WTC11 (cell line): ENCODE results near the gene NAV2. TPM values are rescaled to one million over a fixed set of nuclear protein-coding genes. Genes with fewer than 3 reads are reported as not detected.

Experiments used
- ATAC-seq: fragments of 200-7000 bp; cut with Tn5 transposase; 2 replicates; pipeline ENCODE4 v1.10.0; 2021; ENCODE audit warnings: mild to moderate bottlenecking, moderate library complexity
- CTCF ChIA-PET: fragments of 300-600 bp; sonication (Branson Sonifier 250); formaldehyde crosslinking; loops from one replicate; lab custom pipeline; 2021; ENCODE audit warnings: antibody characterized with exemption; lab: Charles Lee
- POLR2A ChIA-PET: fragments of 350-600 bp; sonication (Branson Sonifier 250); formaldehyde crosslinking; loops from one replicate; lab custom pipeline; 2021; ENCODE audit warnings: antibody characterized with exemption; lab: Charles Lee
- DNase-seq: peaks from one replicate; pipeline ENCODE4 v3.0.0; 2021; ENCODE audit warnings: low spot score
- H3K27ac Mint-ChIP-seq: 2 replicates; pipeline ENCODE4 v1.8.0; 2021; ENCODE audit warnings: mixed read lengths
- H3K27me3 Mint-ChIP-seq: 2 replicates; pipeline ENCODE4 v1.8.0; 2021; ENCODE audit warnings: low read depth, mild to moderate bottlenecking, moderate library complexity, mixed read lengths
- H3K36me3 Mint-ChIP-seq: 2 replicates; pipeline ENCODE4 v1.8.0; 2021; ENCODE audit warnings: mixed read lengths
- H3K4me1 Mint-ChIP-seq: 2 replicates; pipeline ENCODE4 v1.8.0; 2022; ENCODE audit warnings: mixed read lengths
- H3K4me3 Mint-ChIP-seq: 2 replicates; pipeline ENCODE4 v1.8.0; 2021; ENCODE audit warnings: mild to moderate bottlenecking, moderate library complexity, mixed read lengths
- H3K9me3 Mint-ChIP-seq: 2 replicates; pipeline ENCODE4 v1.8.0; 2021; ENCODE audit warnings: mixed read lengths
- ARID4B ChIP-seq: sonication (generic); formaldehyde crosslinking; IDR thresholded peaks from 2 replicates; pipeline ENCODE4 v1.8.0; 2023; ENCODE audit warnings: missing genetic modification reagents, mild to moderate bottlenecking, borderline replicate concordance
- CREB1 ChIP-seq: sonication (generic); formaldehyde crosslinking; IDR thresholded peaks from 2 replicates; pipeline ENCODE4 v1.8.0; 2023; ENCODE audit warnings: mild to moderate bottlenecking, missing genetic modification reagents
- E2F5 ChIP-seq: sonication (generic); formaldehyde crosslinking; IDR thresholded peaks from 2 replicates; pipeline ENCODE4 v1.8.1; 2022; ENCODE audit warnings: mild to moderate bottlenecking, moderate library complexity, missing genetic modification reagents
- ESRRA ChIP-seq: sonication (generic); formaldehyde crosslinking; IDR thresholded peaks from 2 replicates; pipeline ENCODE4 v1.8.1; 2022; ENCODE audit warnings: mild to moderate bottlenecking, missing genetic modification reagents, borderline replicate concordance
- FOXK1 ChIP-seq: sonication (generic); formaldehyde crosslinking; IDR thresholded peaks from 2 replicates; pipeline ENCODE4 v1.8.0; 2022; ENCODE audit warnings: mild to moderate bottlenecking, moderate library complexity, missing genetic modification reagents
- HMGA2 ChIP-seq: fragments of 250-450 bp; sonication (Bioruptor Pico); IDR thresholded peaks from 2 replicates; pipeline ENCODE4 v1.4.0; 2021; ENCODE audit warnings: mild to moderate bottlenecking, moderate library complexity
- NR1H2 ChIP-seq: sonication (generic); formaldehyde crosslinking; IDR thresholded peaks from 2 replicates; pipeline ENCODE4 v1.9.0; 2021; ENCODE audit warnings: mild to moderate bottlenecking, moderate library complexity, missing genetic modification reagents
- TEAD1 ChIP-seq: sonication (generic); formaldehyde crosslinking; IDR thresholded peaks from 2 replicates; pipeline ENCODE4 v1.8.0; 2022; ENCODE audit warnings: mild to moderate bottlenecking, missing genetic modification reagents
- ZNF219 ChIP-seq: sonication (generic); formaldehyde crosslinking; IDR thresholded peaks from 2 replicates; pipeline ENCODE4 v1.8.0; 2023; ENCODE audit warnings: missing genetic modification reagents, mild to moderate bottlenecking, borderline replicate concordance
- ZNF281 ChIP-seq: sonication (generic); formaldehyde crosslinking; IDR thresholded peaks from 2 replicates; pipeline ENCODE4 v1.8.0; 2023; ENCODE audit warnings: mild to moderate bottlenecking, missing genetic modification reagents
- ZNF423 ChIP-seq: fragments of 250-450 bp; sonication (Bioruptor Pico); IDR thresholded peaks from 2 replicates; pipeline ENCODE4 v2.1.2; 2022; ENCODE audit warnings: mild to moderate bottlenecking, moderate library complexity
- ZSCAN18 ChIP-seq: fragments of 250-450 bp; sonication (Bioruptor Pico); IDR thresholded peaks from 2 replicates; pipeline ENCODE4 v2.1.2; 2022; ENCODE audit warnings: mild to moderate bottlenecking, moderate library complexity
- total RNA-seq: library from RNA; stranded (reverse); gene quantifications from 3 replicates; pipeline ENCODE4 v1.2.3, GENCODE V29; 2021
- TF ChIP-seq, protein P1 (sequence below): sonication (generic); formaldehyde crosslinking; IDR thresholded peaks from 2 replicates; pipeline ENCODE4 v1.8.0; 2022; ENCODE audit warnings: mild to moderate bottlenecking, missing genetic modification reagents
- TF ChIP-seq, protein P2 (sequence below): sonication (generic); formaldehyde crosslinking; IDR thresholded peaks from 2 replicates; pipeline ENCODE4 v1.8.0; 2022; ENCODE audit warnings: mild to moderate bottlenecking, missing genetic modification reagents
- TF ChIP-seq, protein P3 (sequence below): fragments of 200-600 bp; IDR thresholded peaks from 2 replicates; pipeline ENCODE4 v1.8.0; 2022; ENCODE audit warnings: antibody characterized with exemption
- TF ChIP-seq, protein P4 (sequence below): sonication (generic); formaldehyde crosslinking; IDR thresholded peaks from 2 replicates; pipeline ENCODE4 v1.8.0; 2023; ENCODE audit warnings: missing genetic modification reagents
- TF ChIP-seq, protein P5 (sequence below): fragments of 250-450 bp; sonication (Bioruptor Pico); conservative IDR thresholded peaks from 2 replicates; pipeline ENCODE4 v1.9.0; 2021; ENCODE audit warnings: mild to moderate bottlenecking

The NAV2 gene
- total RNA-seq, 1 experiment from 2014 or later: 42.8 TPM

DNA sequence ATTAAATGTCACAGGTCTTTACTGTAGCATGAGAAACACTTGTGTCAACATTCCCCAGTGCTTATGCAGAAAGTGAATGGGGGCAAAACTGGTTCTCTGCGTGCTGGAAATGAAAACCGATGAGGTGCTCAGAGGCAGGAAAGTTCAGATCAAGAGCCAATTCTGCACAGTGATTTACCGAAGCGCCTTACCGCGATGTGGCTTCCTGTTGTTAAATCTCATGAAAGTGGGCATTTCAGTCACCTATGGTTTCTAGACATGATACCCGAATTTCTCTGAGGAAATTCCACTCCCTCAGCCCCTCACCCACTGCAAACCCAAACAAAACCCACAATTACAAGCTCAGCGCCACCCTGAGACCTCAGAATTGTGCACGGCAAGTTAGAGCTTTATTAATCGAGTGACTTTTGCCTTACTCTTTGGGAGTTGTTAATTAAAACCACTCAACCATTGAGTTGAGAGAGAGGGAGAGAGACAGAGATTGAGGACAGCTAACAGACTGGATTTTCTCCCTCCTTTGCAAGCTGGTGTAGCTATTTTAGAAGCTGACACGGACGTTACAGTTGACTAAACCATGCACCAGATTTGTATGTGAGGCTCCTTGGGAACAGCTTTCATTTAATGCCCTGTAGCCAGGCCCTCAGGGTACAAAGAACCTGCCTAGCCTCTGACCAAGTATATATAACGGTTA is 251.2 kb downstream of the NAV2 start:
- H3K27me3 Mint-ChIP-seq: no peaks in the 10 kb centered on the region
- CTCF ChIA-PET: interaction anchor here (0.7 to 3.0 kb wide), 4 partner anchors 10 to 165 kb away, joined by 3 to 20 read pairs (median 6); no protein-coding TSS in a partner anchor
- ATAC-seq (no peak), DNase-seq (no peak)
- no peaks in the 10 kb centered on the region for H3K4me1 Mint-ChIP-seq
- TF ChIP-seq, protein P1, sequence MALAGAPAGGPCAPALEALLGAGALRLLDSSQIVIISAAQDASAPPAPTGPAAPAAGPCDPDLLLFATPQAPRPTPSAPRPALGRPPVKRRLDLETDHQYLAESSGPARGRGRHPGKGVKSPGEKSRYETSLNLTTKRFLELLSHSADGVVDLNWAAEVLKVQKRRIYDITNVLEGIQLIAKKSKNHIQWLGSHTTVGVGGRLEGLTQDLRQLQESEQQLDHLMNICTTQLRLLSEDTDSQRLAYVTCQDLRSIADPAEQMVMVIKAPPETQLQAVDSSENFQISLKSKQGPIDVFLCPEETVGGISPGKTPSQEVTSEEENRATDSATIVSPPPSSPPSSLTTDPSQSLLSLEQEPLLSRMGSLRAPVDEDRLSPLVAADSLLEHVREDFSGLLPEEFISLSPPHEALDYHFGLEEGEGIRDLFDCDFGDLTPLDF (CRISPR knock-in tag): no peak
- no peak for TF ChIP-seq FOXK1 (CRISPR knock-in tag)
- TF ChIP-seq ZNF219 (CRISPR knock-in tag): no peak
- TF ChIP-seq CREB1 (CRISPR knock-in tag): no peak
- TF ChIP-seq, protein P2, sequence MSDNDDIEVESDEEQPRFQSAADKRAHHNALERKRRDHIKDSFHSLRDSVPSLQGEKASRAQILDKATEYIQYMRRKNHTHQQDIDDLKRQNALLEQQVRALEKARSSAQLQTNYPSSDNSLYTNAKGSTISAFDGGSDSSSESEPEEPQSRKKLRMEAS (CRISPR knock-in tag): no peak
- no peak for TF ChIP-seq HMGA2
- no peak for TF ChIP-seq ZNF423
- TF ChIP-seq, protein P3, sequence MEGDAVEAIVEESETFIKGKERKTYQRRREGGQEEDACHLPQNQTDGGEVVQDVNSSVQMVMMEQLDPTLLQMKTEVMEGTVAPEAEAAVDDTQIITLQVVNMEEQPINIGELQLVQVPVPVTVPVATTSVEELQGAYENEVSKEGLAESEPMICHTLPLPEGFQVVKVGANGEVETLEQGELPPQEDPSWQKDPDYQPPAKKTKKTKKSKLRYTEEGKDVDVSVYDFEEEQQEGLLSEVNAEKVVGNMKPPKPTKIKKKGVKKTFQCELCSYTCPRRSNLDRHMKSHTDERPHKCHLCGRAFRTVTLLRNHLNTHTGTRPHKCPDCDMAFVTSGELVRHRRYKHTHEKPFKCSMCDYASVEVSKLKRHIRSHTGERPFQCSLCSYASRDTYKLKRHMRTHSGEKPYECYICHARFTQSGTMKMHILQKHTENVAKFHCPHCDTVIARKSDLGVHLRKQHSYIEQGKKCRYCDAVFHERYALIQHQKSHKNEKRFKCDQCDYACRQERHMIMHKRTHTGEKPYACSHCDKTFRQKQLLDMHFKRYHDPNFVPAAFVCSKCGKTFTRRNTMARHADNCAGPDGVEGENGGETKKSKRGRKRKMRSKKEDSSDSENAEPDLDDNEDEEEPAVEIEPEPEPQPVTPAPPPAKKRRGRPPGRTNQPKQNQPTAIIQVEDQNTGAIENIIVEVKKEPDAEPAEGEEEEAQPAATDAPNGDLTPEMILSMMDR: no peak
- TF ChIP-seq E2F5: no peak
- TF ChIP-seq, protein P4, sequence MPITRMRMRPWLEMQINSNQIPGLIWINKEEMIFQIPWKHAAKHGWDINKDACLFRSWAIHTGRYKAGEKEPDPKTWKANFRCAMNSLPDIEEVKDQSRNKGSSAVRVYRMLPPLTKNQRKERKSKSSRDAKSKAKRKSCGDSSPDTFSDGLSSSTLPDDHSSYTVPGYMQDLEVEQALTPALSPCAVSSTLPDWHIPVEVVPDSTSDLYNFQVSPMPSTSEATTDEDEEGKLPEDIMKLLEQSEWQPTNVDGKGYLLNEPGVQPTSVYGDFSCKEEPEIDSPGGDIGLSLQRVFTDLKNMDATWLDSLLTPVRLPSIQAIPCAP (CRISPR knock-in tag): no peak
- TF ChIP-seq ZSCAN18 (CRISPR knock-in tag): no peak
- no peak for TF ChIP-seq ZNF281 (CRISPR knock-in tag)
- TF ChIP-seq TEAD1 (CRISPR knock-in tag): no peak
- peaks cover 16% of the 10 kb centered on the region; the same call in 1 of the 2 replicates for H3K36me3 Mint-ChIP-seq
- no peak overlapping the region for H3K4me3 Mint-ChIP-seq
- no peaks in the 10 kb centered on the region for H3K9me3 Mint-ChIP-seq
- POLR2A ChIA-PET: interaction anchor here (0.5 to 1.0 kb wide), 2 partner anchors 36 to 426 kb away, joined by 3 read pairs; no protein-coding TSS in a partner anchor
- no peak overlapping the region for H3K27ac Mint-ChIP-seq

- H3K36me3 Mint-ChIP-seq: peaks cover 11% of the 10 kb centered on the region; the same call in 1 of the 2 replicates
- TF ChIP-seq NR1H2 (CRISPR knock-in tag): no peak
- TF ChIP-seq ESRRA (CRISPR knock-in tag): no peak
- TF ChIP-seq, protein P5, sequence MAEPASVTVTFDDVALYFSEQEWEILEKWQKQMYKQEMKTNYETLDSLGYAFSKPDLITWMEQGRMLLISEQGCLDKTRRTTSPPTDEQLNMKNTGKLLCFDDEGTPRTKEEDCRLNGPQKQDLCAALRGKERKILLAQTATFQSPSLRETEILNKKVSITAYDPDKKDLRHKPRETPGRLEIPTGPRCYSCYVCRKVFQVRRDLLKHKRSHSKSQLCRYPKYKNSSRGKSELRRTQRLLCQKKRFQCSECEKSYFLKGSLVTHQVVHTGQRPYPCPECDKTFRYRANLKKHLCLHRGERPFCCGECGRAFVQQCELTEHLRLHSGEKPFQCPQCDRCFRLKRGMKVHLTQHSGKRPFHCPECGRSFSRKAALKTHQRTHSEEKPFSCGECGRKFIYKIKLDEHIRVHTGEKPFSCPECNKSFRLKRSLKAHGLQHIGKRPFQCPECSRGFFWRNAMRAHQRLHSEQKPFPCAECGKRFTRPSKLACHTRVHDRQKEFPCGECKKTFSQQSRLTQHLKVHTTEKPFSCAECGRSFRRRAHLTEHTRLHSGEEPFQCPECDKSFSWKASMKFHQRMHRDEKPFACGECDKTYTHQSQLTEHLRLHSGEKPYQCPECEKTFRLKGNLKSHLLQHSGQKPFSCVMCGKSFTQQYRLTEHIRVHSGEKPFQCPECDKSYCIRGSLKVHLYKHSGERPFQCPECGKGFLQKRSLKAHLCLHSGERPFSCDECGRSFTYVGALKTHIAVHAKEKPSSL: no peak
- no peak for TF ChIP-seq ARID4B (CRISPR knock-in tag)
- H3K27me3 Mint-ChIP-seq: no peaks in the 10 kb centered on the region
- H3K9me3 Mint-ChIP-seq: no peaks in the 10 kb centered on the region
- no peak for DNase-seq
- no peaks in the 10 kb centered on the region for H3K4me1 Mint-ChIP-seq
- no peak overlapping the region for H3K4me3 Mint-ChIP-seq
- POLR2A ChIA-PET: no interaction called here
- no peak overlapping the region for H3K27ac Mint-ChIP-seq
- ATAC-seq: no peak
- CTCF ChIA-PET: no interaction called here
These were observed 253.8 kb downstream of the NAV2 start for GRCh38 chr11:19966441-19966840.
